Body of pancreas (tissue), 4 donors: Measurements from ENCODE around the gene CHAC2. TPM values are rescaled to one million over a fixed set of nuclear protein-coding genes. Genes with fewer than 3 reads are reported as not detected.

Experiments
- ATAC-seq: fragments of 150-250 bp; one replicate; pipeline ENCODE4 v1.9.1; 2016
- DNase-seq, 4 donors: peaks; one replicate each; pipeline ENCODE4 v3.0.0-alpha.2; 2019
- H3K27ac ChIP-seq, 4 donors: fragments of 200-600 bp; sonication (generic); 1 replicate in 3 of 4; 2 replicates in 1 of 4; pipeline versions ENCODE4 v1.5.1 to v1.6.1; 2016 to 2019; ENCODE audit warnings: mild to moderate bottlenecking in 1 of 4, mixed read lengths in 1 of 4, moderate library complexity in 1 of 4
- H3K27me3 ChIP-seq, 2 donors: fragments of 200-600 bp; sonication (generic); one replicate each; pipeline ENCODE4 v1.6.0; 2016; ENCODE audit warnings: mild to moderate bottlenecking in 1 of 2
- H3K36me3 ChIP-seq, 2 donors: fragments of 200-600 bp; sonication (generic); replicated peaks in 1 of 2; 2 replicates each; pipeline ENCODE4 v1.5.1; 2016; ENCODE audit warnings: low read depth in 2 of 2; ENCODE audit not compliant: insufficient read depth in 1 of 2
- H3K4me1 ChIP-seq: fragments of 200-600 bp; sonication (generic); one replicate; pipeline ENCODE4 v1.6.0; 2016
- H3K4me3 ChIP-seq, 2 donors: fragments of 200-600 bp; sonication (generic); 1 replicate in 1 of 2; 2 replicates in 1 of 2; pipeline ENCODE4 v1.5.1; 2016 to 2019
- H3K9me3 ChIP-seq, 3 donors: fragments of 200-600 bp; sonication (generic); 1 replicate in 2 of 3; 2 replicates in 1 of 3; pipeline ENCODE4 v1.5.1; 2016
- CTCF ChIP-seq, 7 experiments: fragments of 450-650 bp in 4 of 7; fragments of 200-600 bp in 3 of 7; sonication (generic) in 3 of 7; IDR thresholded peaks; one replicate each; pipeline ENCODE4 v1.5.1; 2016 to 2019; ENCODE audit warnings: antibody characterized with exemption in 7 of 7
- POLR2A ChIP-seq, 3 donors: fragments of 450-650 bp; IDR thresholded peaks; one replicate each; pipeline ENCODE4 v1.6.1; 2016; ENCODE audit warnings: antibody characterized with exemption in 3 of 3, mild to moderate bottlenecking in 2 of 3
- WGBS, 2 donors: methylation state at CpG; one replicate each; pipeline ENCODE4 v1.1.5; 2017; 5-methylcytosine and 5-hydroxymethylcytosine counted together
- intact Hi-C: fragments of 100-400 bp; cut with DNase I; formaldehyde crosslinking; loops from one replicate; pipeline ENCODE4 v1.15.1; 2023
- total RNA-seq, 2 donors: library from RNA; depleted of rRNA; stranded (reverse); fragments of >200 nt; gene quantifications; one replicate each; pipeline ENCODE4 v1.1.0, GENCODE V29; 2016

Gene CHAC2
- total RNA-seq, 2 donors from 2014 or later = 2.1 to 5.9 TPM

DNA sequence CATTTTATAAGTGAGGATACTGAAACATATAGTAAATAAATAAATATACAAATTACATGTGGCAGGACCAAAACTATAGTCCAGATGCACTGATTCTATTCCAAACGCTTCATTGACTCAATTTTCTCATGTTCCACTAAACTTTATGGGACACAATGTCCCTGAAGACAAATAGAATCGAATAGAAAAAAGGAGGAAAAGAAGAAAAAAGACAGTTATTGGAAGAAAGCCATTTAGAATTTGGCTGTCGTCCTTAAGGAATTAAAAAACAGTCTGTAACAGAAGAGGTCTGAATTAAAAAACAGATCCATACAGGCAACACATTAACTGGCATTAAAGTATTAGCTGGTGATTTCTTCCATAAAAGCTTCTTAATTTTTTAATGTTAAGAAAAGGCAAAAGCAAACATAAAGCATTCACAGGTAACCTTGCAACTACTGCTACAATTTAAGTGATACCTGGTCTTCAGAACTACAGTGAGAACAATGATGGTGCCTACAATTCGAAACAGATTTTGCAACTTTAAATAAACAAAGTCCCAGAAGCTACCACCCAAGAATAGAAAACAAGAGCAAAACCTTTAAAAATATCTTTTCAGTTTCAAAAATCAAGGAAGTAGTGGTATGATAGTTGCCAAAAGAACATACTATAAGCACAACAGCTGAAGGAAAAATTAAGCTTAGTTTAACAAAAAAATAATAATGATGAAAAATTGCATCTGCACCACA, 17.4 kb upstream of the CHAC2 start:
- no peaks in the 10 kb centered on the region for H3K27me3 ChIP-seq
- intact Hi-C loops = no loop called here
- H3K36me3 ChIP-seq = no peaks in the 10 kb centered on the region
- H3K4me1 ChIP-seq = peaks cover 1% of the 10 kb centered on the region
- no peak overlapping the region for H3K4me3 ChIP-seq
- WGBS, 2 donors = 76 to 77% methylated on average over 4 of the region's 4 CpGs
- H3K27ac ChIP-seq = no peak overlapping the region
- H3K9me3 ChIP-seq = no peaks in the 10 kb centered on the region
- ATAC-seq = no peak
- DNase-seq = no peak
- TF ChIP-seq POLR2A (IDR thresholded peaks at IDR 0.05) (no peak), CTCF (IDR thresholded peaks at IDR 0.05) (no peak)

DNA sequence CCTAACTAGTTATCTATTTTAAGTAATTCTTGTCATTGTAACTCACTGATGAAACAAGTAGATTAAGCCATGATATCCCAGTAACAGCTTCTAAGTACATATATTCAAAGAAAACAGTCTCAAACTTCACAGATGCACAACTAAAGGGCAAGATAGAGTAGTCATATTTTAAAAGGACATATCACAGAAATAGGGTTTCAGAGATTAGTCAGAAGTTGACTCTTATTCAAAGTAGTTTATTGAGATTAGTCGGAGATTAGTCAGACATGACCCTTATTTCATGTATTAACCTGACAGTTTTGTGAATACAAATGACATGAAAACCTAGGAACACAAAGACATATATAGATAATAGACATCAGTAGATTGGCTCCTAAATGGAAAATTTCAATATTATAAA, 15.9 kb upstream of the CHAC2 start:
- Histone ChIP-seq H3K27ac (no peak overlapping the region), H3K27me3 (no peaks in the 10 kb centered on the region), H3K4me3 (no peak overlapping the region), H3K36me3 (peaks cover 0 to 2% of the 10 kb centered on the region in 2 donors), H3K9me3 (no peaks in the 10 kb centered on the region), H3K4me1 (no peaks in the 10 kb centered on the region)
- 83 to 88% methylated on average over 1 of the region's 1 CpG for WGBS, 2 donors
- intact Hi-C loops = no loop called here
- DNase-seq = no peak
- no peak for TF ChIP-seq POLR2A (IDR thresholded peaks at IDR 0.05)
- no peak for TF ChIP-seq CTCF (IDR thresholded peaks at IDR 0.05)
- no peak for ATAC-seq

GRCh38 chr2:53752385-53752784, 15.2 kb upstream of the CHAC2 start:
- no peak for TF ChIP-seq CTCF (IDR thresholded peaks at IDR 0.05)
- no peak for TF ChIP-seq POLR2A (IDR thresholded peaks at IDR 0.05)
- 92 to 93% methylated on average over 4 of the region's 4 CpGs for WGBS, 2 donors
- no peak for ATAC-seq

DNA sequence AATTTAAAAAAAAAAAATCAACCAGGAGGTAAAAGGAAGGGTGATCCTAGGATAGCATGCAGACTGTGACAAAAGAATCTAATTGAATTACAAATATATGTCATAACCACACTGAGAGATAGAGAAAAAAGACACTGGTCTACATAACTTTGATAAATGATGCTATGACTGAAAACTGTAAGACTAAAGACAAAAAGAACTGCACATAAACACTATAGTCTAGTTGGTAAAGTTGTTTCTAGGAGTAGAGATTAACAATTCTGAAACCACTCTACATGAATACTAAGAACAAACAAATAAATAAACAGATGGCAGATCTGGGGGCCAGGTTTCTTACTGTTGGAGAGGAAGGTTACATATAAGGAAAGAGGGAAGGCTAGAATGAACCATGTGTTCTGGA, 14.6 kb upstream of the CHAC2 start:
- no peak for DNase-seq
- Histone ChIP-seq H3K27me3 (no peaks in the 10 kb centered on the region), H3K27ac (no peak overlapping the region), H3K9me3 (no peaks in the 10 kb centered on the region), H3K36me3 (peaks cover 0 to 2% of the 10 kb centered on the region in 2 donors), H3K4me3 (no peak overlapping the region), H3K4me1 (no peaks in the 10 kb centered on the region)
- no peak for TF ChIP-seq CTCF (IDR thresholded peaks at IDR 0.05)
- TF ChIP-seq POLR2A (IDR thresholded peaks at IDR 0.05) = no peak
- no peak for ATAC-seq
- intact Hi-C loops = no loop called here

More at GRCh38 chr2:53752385-53752784, 15.2 kb upstream of the CHAC2 start:
- intact Hi-C loops = no loop called here
- peaks cover 0 to 2% of the 10 kb centered on the region in 2 donors for H3K36me3 ChIP-seq
- no peaks in the 10 kb centered on the region for H3K9me3 ChIP-seq
- H3K4me3 ChIP-seq = no peak overlapping the region
- DNase-seq = no peak
- H3K27me3 ChIP-seq = no peaks in the 10 kb centered on the region
- no peaks in the 10 kb centered on the region for H3K4me1 ChIP-seq
- no peak overlapping the region for H3K27ac ChIP-seq

DNA sequence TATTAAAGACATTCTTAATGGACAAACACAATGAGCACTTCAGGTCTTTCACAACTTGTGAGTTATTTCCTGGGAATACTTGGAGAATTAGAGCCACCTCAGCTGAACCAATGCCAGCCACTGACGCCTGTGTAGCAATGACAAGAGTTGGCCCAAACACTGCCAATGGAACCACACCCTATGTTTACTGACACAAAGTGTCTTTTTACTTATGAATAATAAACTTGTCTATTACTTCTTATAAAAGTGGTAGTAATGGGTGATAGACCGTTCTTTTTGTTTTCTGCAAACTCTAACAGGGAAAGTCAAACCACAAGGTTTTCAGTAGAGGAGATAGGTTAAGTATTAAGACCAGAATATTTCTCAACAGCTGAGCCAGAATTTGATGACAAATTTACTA, 12.5 kb upstream of the CHAC2 start:
- no peaks in the 10 kb centered on the region for H3K9me3 ChIP-seq
- ATAC-seq (no peak), DNase-seq (peak in 3 of 4 donors; percentile 23 to 61 (median 29))
- no peak overlapping the region for H3K27ac ChIP-seq
- whole genome bisulfite sequencing, 2 donors = 57 to 62% methylated on average over 2 of the region's 2 CpGs
- intact Hi-C loops = no loop called here
- H3K36me3 ChIP-seq = peaks cover 0 to 2% of the 10 kb centered on the region in 2 donors
- TF ChIP-seq POLR2A (IDR thresholded peaks at IDR 0.05) (no peak), CTCF (IDR thresholded peaks at IDR 0.05) (no peak)
- H3K4me1 ChIP-seq = no peaks in the 10 kb centered on the region
- no peaks in the 10 kb centered on the region for H3K27me3 ChIP-seq
- H3K4me3 ChIP-seq = no peak overlapping the region
